Mesenchymal stem cell (in vitro differentiated cells and primary cell): ENCODE data around the gene DDX10.

ENCODE experiments used
- DNase-seq: peaks from one replicate; pipeline ENCODE4 v3.0.0-alpha.2; 2013
- H2AFZ ChIP-seq: one replicate; pipeline ENCODE4 v1.6.1; 2013; ENCODE audit warnings: low read depth, mild to moderate bottlenecking, control low read depth, inconsistent platforms, low read length, moderate library complexity
- H2AK5ac ChIP-seq: 2 replicates; pipeline ENCODE4 v1.6.1; 2013; ENCODE audit warnings: low read length, moderate library complexity, mild to moderate bottlenecking, inconsistent platforms; ENCODE audit not compliant: severe bottlenecking
- H2BK120ac ChIP-seq: one replicate; pipeline ENCODE4 v1.6.1; 2013; ENCODE audit warnings: low read depth, mild to moderate bottlenecking, inconsistent platforms, low read length, moderate library complexity
- H2BK12ac ChIP-seq, 2 experiments: one replicate each; pipeline ENCODE4 v1.6.1; 2013; ENCODE audit warnings: inconsistent platforms in 2 of 2, low read length in 2 of 2, mild to moderate bottlenecking in 2 of 2, moderate library complexity in 2 of 2, control low read depth in 1 of 2
- H2BK15ac ChIP-seq: one replicate; pipeline ENCODE4 v1.6.1; 2013; ENCODE audit warnings: mild to moderate bottlenecking, low read depth, inconsistent platforms; ENCODE audit not compliant: poor library complexity, severe bottlenecking
- H2BK5ac ChIP-seq: 2 replicates; pipeline ENCODE4 v1.6.1; 2013; ENCODE audit warnings: low read depth, mild to moderate bottlenecking, low read length, control low read depth, inconsistent platforms; ENCODE audit not compliant: poor library complexity, severe bottlenecking
- H3K14ac ChIP-seq, 2 experiments: one replicate each; pipeline ENCODE4 v1.6.1; 2013; ENCODE audit warnings: inconsistent platforms in 2 of 2, low read length in 2 of 2, control low read depth in 1 of 2, mild to moderate bottlenecking in 1 of 2, moderate library complexity in 1 of 2
- H3K18ac ChIP-seq, 2 experiments: one replicate each; pipeline ENCODE4 v1.6.1; 2013; ENCODE audit warnings: inconsistent platforms in 2 of 2, low read length in 2 of 2, control low read depth in 1 of 2, low read depth in 1 of 2, mild to moderate bottlenecking in 1 of 2
- H3K23ac ChIP-seq, 2 experiments: one replicate each; pipeline ENCODE4 v1.6.1; 2013; ENCODE audit warnings: inconsistent platforms in 2 of 2, low read length in 2 of 2, mild to moderate bottlenecking in 2 of 2, moderate library complexity in 2 of 2, control low read depth in 1 of 2
- H3K27ac ChIP-seq: 2 replicates; pipeline ENCODE4 v1.5.1; 2013; ENCODE audit warnings: mild to moderate bottlenecking, moderate library complexity, low read length, control low read depth, inconsistent platforms; ENCODE audit not compliant: poor library complexity, severe bottlenecking
- H3K27me3 ChIP-seq, 2 experiments: 2 replicates each; pipeline versions ENCODE4 v1.6.1 to v1.7.0; 2013; ENCODE audit warnings: low read length in 2 of 2, mild to moderate bottlenecking in 2 of 2, moderate library complexity in 2 of 2, control low read depth in 1 of 2, inconsistent platforms in 1 of 2; ENCODE audit not compliant: control insufficient read depth in 1 of 2, insufficient read depth in 1 of 2
- H3K36me3 ChIP-seq, 2 experiments: 2 replicates each; pipeline versions ENCODE4 v1.6.1 to v1.7.0; 2013; ENCODE audit warnings: low read length in 2 of 2, control low read depth in 1 of 2, inconsistent platforms in 1 of 2, low read depth in 1 of 2, mild to moderate bottlenecking in 1 of 2; ENCODE audit not compliant: insufficient read depth in 2 of 2, control insufficient read depth in 1 of 2
- H3K4ac ChIP-seq, 2 experiments: one replicate each; pipeline ENCODE4 v1.6.1; 2013; ENCODE audit warnings: inconsistent platforms in 2 of 2, low read length in 2 of 2, mild to moderate bottlenecking in 2 of 2, moderate library complexity in 2 of 2, control low read depth in 1 of 2, low read depth in 1 of 2
- H3K4me1 ChIP-seq: 2 replicates; pipeline ENCODE4 v1.6.1; 2013; ENCODE audit warnings: low read depth, low read length, control low read depth; ENCODE audit not compliant: control insufficient read depth, insufficient read depth
- H3K4me2 ChIP-seq: 2 replicates; pipeline ENCODE4 v1.6.1; 2013; ENCODE audit warnings: low read length, mild to moderate bottlenecking, inconsistent platforms; ENCODE audit not compliant: poor library complexity, severe bottlenecking
- H3K4me3 ChIP-seq, 2 experiments: 2 replicates each; pipeline versions ENCODE4 v1.5.1 to v1.7.0; 2013; ENCODE audit warnings: low read length in 2 of 2, mild to moderate bottlenecking in 2 of 2, control low read depth in 1 of 2, low read depth in 1 of 2; ENCODE audit not compliant: insufficient read depth in 1 of 2
- H3K79me1 ChIP-seq: replicated peaks from 2 replicates; pipeline ENCODE4 v1.6.1; 2013; ENCODE audit warnings: mild to moderate bottlenecking, control low read depth, low read length, inconsistent platforms; ENCODE audit not compliant: poor library complexity, severe bottlenecking
- H3K9ac ChIP-seq: 2 replicates; pipeline ENCODE4 v1.7.0; 2013; ENCODE audit warnings: mild to moderate bottlenecking, low read length, moderate library complexity
- H3K9me3 ChIP-seq: 2 replicates; pipeline ENCODE4 v1.7.0; 2013; ENCODE audit warnings: mild to moderate bottlenecking, low read length; ENCODE audit not compliant: control insufficient read depth
- H4K8ac ChIP-seq: one replicate; pipeline ENCODE4 v1.6.1; 2013; ENCODE audit warnings: inconsistent platforms, mild to moderate bottlenecking, low read length, moderate library complexity
- H4K91ac ChIP-seq: one replicate; pipeline ENCODE4 v1.6.1; 2013; ENCODE audit warnings: mild to moderate bottlenecking, low read length, inconsistent platforms
- WGBS: methylation state at CpG from one replicate; pipeline ENCODE4 v1.1.7; 2013; ENCODE audit warnings: mixed read lengths; 5-methylcytosine and 5-hydroxymethylcytosine counted together

Gene DDX10

DNA sequence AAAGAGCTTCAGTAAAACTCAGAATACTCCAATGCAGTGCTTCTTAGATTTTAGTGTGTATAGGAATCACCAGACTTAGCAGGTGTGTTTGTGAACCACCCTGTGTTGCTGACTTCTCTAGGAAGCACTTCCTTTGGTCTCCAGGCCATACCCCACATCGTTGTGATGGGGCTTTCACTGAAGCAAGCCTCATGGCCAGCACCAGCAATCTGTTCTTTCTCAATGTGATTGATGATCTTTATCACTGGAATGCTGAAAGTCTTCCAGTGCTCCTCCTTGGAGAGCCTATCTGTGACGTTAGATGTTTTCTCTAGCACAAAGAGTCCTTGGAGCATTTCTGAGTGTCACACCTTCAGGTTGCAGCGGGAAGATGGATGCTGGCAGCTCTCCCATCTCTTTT lies 280.5 kb downstream of the DDX10 start:
- H4K8ac ChIP-seq, result no peak overlapping the region
- no peaks in the 10 kb centered on the region for H3K27me3 ChIP-seq
- H4K91ac ChIP-seq, result no peak overlapping the region
- H3K36me3 ChIP-seq, result peaks cover 4 to 10% of the 10 kb centered on the region in 2 experiments
- H3K79me1 ChIP-seq, result peaks cover 1% of the 10 kb centered on the region
- no peak for DNase-seq
- H2BK12ac ChIP-seq, result no peak overlapping the region
- no peak overlapping the region for H3K4me2 ChIP-seq
- no peak overlapping the region for H3K14ac ChIP-seq
- no peak overlapping the region for H2BK120ac ChIP-seq
- no peak overlapping the region for H3K4me3 ChIP-seq
- 81% methylated on average over 3 of the region's 3 CpGs for WGBS
- H2AFZ ChIP-seq, result no peak overlapping the region
- no peak overlapping the region for H3K18ac ChIP-seq
- no peak overlapping the region for H2BK5ac ChIP-seq
- H2AK5ac ChIP-seq, result no peak overlapping the region
- H3K4me1 ChIP-seq, result no peaks in the 10 kb centered on the region
- no peak overlapping the region for H3K27ac ChIP-seq
- H2BK15ac ChIP-seq, result no peak overlapping the region
- H3K23ac ChIP-seq, result no peak overlapping the region
- peak overlapping the region in 1 of 2 experiments; percentile 2 for H3K4ac ChIP-seq
- no peak overlapping the region for H3K9ac ChIP-seq
- peaks cover 7% of the 10 kb centered on the region for H3K9me3 ChIP-seq

DNA sequence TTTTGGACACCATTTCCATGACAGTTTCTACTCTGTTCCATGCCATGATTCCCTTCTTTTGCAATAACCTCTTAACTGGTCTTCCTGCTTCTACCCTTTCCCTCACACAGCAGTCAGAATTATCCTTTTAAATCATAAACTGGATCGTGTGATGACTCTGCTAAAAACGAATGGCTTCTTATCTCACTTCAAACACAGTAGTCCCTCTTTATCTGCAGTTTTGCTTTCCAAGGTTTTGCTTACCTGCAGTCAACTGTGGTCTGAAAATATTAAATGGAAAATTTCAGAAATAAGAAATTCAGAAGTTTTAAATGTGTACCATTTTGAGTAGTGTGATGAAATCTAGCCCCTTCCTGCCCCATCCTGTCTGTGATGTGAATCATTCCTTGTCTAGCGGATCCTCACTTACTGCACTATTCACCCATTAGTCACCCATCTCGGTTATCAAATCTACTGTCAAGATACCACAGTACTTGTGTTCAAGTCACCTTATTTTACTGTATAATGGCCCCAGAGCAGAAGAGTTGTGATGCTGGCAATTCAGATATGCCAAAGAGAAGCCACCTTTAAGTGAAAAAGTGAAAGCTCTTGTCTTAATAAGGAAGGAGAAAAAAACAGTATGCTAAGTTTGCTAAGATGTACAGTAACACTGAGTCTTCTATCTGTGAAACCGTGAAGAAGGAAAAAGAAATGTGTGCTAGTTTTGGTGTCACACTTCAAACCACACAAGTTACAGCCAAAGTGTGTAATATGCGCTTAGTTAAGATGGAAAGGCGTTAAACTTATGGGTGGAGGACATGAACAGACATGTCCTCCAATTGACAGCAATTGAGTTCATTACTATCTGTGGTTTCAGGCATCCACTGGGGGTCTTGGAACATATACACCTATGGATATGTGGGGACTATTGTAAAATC lies 283.0 kb downstream of the DDX10 start:
- Histone ChIP-seq H3K79me1 (no peaks in the 10 kb centered on the region), H3K4me2 (no peak overlapping the region), H4K91ac (no peak overlapping the region), H3K14ac (peak overlapping the region in 1 of 2 experiments; percentile 65), H3K36me3 (no peaks in the 10 kb centered on the region), H3K27ac (no peak overlapping the region), H3K23ac (no peak overlapping the region), H2BK5ac (no peak overlapping the region), H3K18ac (no peak overlapping the region), H3K9ac (no peak overlapping the region), H2BK12ac (no peak overlapping the region), H3K9me3 (peaks cover 7% of the 10 kb centered on the region), H4K8ac (no peak overlapping the region), H2AFZ (no peak overlapping the region), H2BK15ac (peak overlapping the region; percentile 57), H2AK5ac (no peak overlapping the region), H3K4me1 (no peaks in the 10 kb centered on the region), H2BK120ac (no peak overlapping the region), H3K4me3 (no peak overlapping the region), H3K27me3 (no peaks in the 10 kb centered on the region), H3K4ac (no peak overlapping the region)
- 63% methylated on average over 6 of the region's 7 CpGs for WGBS
- peak; percentile 57 for DNase-seq

DNA sequence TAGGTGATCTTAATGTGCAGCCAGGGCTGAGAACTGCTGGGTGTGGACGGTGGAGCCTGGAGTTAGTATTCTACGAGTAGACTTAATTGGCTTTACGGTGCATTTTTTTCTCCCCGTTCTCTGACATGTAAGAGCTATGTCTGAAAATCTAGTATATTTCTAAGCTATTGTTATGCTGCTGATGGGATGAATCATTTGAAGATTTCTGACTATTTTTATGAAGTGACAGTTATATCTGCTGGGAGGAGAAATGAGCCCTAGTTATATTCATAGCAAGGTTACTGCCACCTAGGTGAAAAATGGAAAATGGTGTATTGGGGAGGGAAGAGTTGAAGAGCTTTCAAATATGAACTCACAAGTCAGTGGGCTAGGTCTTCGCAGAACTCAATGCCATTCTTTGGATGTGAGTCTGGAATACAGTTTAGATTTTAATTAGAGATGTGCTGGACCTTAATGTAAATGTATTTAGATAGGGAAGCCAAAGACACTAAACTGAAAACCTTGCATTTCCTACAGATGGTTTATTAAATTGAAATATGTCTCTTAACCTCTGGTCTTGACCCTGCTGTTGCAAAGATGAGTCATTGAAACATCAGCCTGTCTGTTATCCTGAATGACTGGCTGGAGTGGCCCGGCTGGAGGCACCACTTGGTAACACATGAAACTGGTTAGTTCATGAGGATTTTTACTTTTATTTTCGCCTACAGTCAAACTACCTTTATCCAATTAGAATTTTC lies 293.7 kb downstream of the DDX10 start:
- Histone ChIP-seq H3K23ac (no peak overlapping the region), H2BK15ac (no peak overlapping the region), H3K36me3 (no peaks in the 10 kb centered on the region), H4K8ac (no peak overlapping the region), H2AK5ac (no peak overlapping the region), H3K27ac (peak overlapping the region; percentile 73), H3K4me2 (no peak overlapping the region), H2BK5ac (no peak overlapping the region), H3K14ac (no peak overlapping the region), H3K79me1 (no peaks in the 10 kb centered on the region), H3K27me3 (peaks cover 0 to 3% of the 10 kb centered on the region in 2 experiments), H2BK120ac (peak overlapping the region; percentile 52), H3K9ac (no peak overlapping the region), H3K9me3 (peaks cover 17% of the 10 kb centered on the region), H2AFZ (no peak overlapping the region), H3K4me3 (no peak overlapping the region), H3K18ac (no peak overlapping the region), H2BK12ac (no peak overlapping the region), H3K4ac (no peak overlapping the region), H3K4me1 (peaks cover 6% of the 10 kb centered on the region), H4K91ac (no peak overlapping the region)
- WGBS, result 54% methylated on average over 7 of the region's 7 CpGs
- peak; percentile 70 for DNase-seq
